ENCODE results near the gene FUT1.
"Not testable (repeated sequence)": the region's sequence is repeated elsewhere in the genome, so short reads cannot be mapped to it uniquely, and the experiment has no call there.

Gene FUT1

GRCh38 chr19:48718711-48719231, 33.7 kb downstream of the FUT1 start:
- DNase-seq (ENCODE audit: low read depth) = no peak

GRCh38 chr19:48718106-48718505, 34.3 kb downstream of the FUT1 start:
- not testable (repeated sequence) for H3K4me3 ChIP-seq (ENCODE audit: low read depth, low read length); DNase-seq (ENCODE audit: low read depth)

More at GRCh38 chr19:48718711-48719231, 33.7 kb downstream of the FUT1 start:
- TF ChIP-seq CTCF (IDR thresholded peaks at IDR 0.05; ENCODE audit: low read depth, low read length, missing control alignments) = no peak
- no peak overlapping the region for H3K4me3 ChIP-seq (ENCODE audit: low read depth, low read length)

GRCh38 chr19:48716562-48717291, 35.7 kb downstream of the FUT1 start:
- DNase-seq (ENCODE audit: low read depth) = no peak
- TF ChIP-seq CTCF (IDR thresholded peaks at IDR 0.05; ENCODE audit: low read depth, low read length, missing control alignments) = no peak
- H3K4me3 ChIP-seq (ENCODE audit: low read depth, low read length) = no peak overlapping the region

- TF ChIP-seq CTCF (IDR thresholded peaks at IDR 0.05; ENCODE audit: low read depth, low read length, missing control alignments) = no peak
- H3K4me3 ChIP-seq (ENCODE audit: low read depth, low read length) = no peak overlapping the region
- no peak for DNase-seq (ENCODE audit: low read depth)
Observed at GRCh38 chr19:48715681-48716171, 36.7 kb downstream of the FUT1 start.

- TF ChIP-seq CTCF (IDR thresholded peaks at IDR 0.05; ENCODE audit: low read depth, low read length, missing control alignments) = no peak
- H3K4me3 ChIP-seq (ENCODE audit: low read depth, low read length) = peak overlapping the region; percentile 81
- no peak for DNase-seq (ENCODE audit: low read depth)
Observed at GRCh38 chr19:48714759-48715675, 37.4 kb downstream of the FUT1 start.

GRCh38 chr19:48713864-48714755, 38.3 kb downstream of the FUT1 start:
- H3K4me3 ChIP-seq (ENCODE audit: low read depth, low read length) = peak overlapping the region; percentile 81
- no peak for TF ChIP-seq CTCF (IDR thresholded peaks at IDR 0.05; ENCODE audit: low read depth, low read length, missing control alignments)
- DNase-seq (ENCODE audit: low read depth) = peak; percentile 97

Measured in GM12864 (cell line).